PFSK-1 (cell line): ENCODE measurements around the gene LRRC3.

Experiments used
- FOXP2 ChIP-seq: optimal IDR thresholded peaks from 2 replicates; pipeline ENCODE3; 2011; ENCODE audit warnings: borderline replicate concordance, control low read depth, inconsistent platforms; ENCODE audit not compliant: insufficient read depth; ENCODE audit errors: extremely low read length, extremely low read depth
- POLR2AphosphoS5 ChIP-seq: IDR thresholded peaks from 2 replicates; pipeline ENCODE4 v1.6.1; 2012; ENCODE audit warnings: low read depth, mild to moderate bottlenecking, control low read depth, low read length, moderate library complexity
- SIN3A ChIP-seq: IDR thresholded peaks from 2 replicates; pipeline ENCODE4 v1.6.1; 2012; ENCODE audit warnings: mild to moderate bottlenecking, low read length, moderate library complexity, borderline replicate concordance; ENCODE audit not compliant: insufficient read depth
- TAF1 ChIP-seq: IDR thresholded peaks from 2 replicates; pipeline ENCODE4 v1.6.1; 2012; ENCODE audit warnings: low read length, control low read depth, borderline replicate concordance; ENCODE audit not compliant: insufficient read depth
- TF ChIP-seq, protein P1 (sequence below), 2 experiments: IDR thresholded peaks; 2 replicates each; pipeline versions ENCODE4 v1.6.1 to v1.8.0; 2011 to 2012; ENCODE audit warnings: low read depth in 2 of 2, low read length in 2 of 2, control low read depth in 1 of 2, inconsistent platforms in 1 of 2, mild to moderate bottlenecking in 1 of 2, moderate library complexity in 1 of 2; ENCODE audit not compliant: insufficient read depth in 1 of 2

DNA sequence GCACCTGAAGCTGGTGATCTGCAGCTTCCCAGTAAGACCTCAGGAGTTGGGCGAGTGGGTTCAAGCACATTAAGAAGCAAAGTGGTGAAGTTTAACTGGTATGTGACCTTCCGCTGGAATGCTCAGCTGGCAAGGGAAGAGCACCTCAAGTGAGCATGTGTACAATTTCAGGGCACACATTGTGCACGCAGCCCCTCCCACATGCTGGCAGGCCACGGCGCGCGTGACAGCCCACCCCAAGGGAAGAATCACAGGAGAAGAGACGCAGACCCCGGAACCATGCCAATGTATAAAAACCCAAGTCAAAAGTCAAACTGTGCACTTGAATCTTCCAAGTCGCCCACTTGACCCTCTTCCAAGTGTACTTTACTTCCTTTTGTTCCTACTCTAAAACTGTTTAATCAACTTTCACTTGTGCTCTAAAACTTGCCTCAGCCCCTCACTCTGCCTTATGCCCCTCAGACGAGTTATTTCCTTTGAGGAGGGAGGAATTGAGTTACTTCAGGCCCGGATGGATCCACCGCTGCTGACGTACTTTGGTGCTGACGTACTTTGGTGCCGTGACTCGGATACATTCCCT, 20.0 kb downstream of the LRRC3 start:
- TF ChIP-seq, protein P1, sequence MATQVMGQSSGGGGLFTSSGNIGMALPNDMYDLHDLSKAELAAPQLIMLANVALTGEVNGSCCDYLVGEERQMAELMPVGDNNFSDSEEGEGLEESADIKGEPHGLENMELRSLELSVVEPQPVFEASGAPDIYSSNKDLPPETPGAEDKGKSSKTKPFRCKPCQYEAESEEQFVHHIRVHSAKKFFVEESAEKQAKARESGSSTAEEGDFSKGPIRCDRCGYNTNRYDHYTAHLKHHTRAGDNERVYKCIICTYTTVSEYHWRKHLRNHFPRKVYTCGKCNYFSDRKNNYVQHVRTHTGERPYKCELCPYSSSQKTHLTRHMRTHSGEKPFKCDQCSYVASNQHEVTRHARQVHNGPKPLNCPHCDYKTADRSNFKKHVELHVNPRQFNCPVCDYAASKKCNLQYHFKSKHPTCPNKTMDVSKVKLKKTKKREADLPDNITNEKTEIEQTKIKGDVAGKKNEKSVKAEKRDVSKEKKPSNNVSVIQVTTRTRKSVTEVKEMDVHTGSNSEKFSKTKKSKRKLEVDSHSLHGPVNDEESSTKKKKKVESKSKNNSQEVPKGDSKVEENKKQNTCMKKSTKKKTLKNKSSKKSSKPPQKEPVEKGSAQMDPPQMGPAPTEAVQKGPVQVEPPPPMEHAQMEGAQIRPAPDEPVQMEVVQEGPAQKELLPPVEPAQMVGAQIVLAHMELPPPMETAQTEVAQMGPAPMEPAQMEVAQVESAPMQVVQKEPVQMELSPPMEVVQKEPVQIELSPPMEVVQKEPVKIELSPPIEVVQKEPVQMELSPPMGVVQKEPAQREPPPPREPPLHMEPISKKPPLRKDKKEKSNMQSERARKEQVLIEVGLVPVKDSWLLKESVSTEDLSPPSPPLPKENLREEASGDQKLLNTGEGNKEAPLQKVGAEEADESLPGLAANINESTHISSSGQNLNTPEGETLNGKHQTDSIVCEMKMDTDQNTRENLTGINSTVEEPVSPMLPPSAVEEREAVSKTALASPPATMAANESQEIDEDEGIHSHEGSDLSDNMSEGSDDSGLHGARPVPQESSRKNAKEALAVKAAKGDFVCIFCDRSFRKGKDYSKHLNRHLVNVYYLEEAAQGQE (IDR thresholded peaks at IDR 0.05; ENCODE audit: insufficient read depth in 1 of 2, low read depth in 2 of 2, low read length in 2 of 2) = no peak
- TF ChIP-seq TAF1 (no peak), POLR2AphosphoS5 (no peak), SIN3A (no peak), FOXP2 (no peak)
